ENCODE results near the gene HK1.
"Not testable (repeated sequence)": the region's sequence is repeated elsewhere in the genome, so short reads cannot be mapped to it uniquely, and the experiment has no call there.

The HK1 gene

DNA sequence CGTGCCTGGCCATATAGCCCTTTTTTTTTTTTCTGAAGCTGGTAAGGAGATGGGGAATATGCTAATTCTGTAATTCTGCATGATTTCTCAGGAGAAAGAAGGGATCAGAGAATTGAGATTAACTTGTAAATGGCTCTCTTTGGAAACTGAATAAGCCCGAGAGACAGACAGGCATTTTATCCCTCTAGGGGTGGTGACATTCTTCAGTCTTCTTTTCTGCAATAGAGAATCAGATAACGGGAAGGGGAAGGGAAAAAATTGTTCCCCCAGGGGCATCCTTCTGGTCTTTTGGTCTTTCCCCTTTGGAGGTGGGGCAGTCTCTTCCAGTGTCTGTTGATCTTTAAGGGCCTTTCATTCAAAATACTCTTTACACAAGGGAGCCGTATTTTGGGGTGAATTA is 34.2 kb downstream of the HK1 start:
- DNase-seq: no peak

DNA sequence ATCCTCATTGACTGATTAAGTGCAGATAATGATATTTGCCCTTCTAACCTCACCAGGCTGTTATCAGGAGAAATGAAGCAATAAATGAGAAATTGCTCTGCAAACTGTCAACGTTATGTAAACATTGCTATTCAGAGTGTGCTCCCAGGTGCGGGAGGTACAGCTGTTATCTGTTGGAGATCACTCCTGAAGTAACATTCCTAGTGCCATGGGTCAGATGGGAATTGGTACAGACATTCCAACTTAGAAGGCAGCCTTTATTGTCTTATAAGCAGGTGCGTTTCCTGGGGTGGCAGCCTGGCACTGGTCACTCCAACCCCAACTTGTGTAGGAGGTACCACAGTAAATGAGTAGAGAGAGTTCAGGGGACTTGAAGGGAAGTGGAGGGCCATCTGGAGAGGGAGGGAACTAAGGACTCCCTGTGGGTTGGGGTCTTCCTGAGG is 36.8 kb downstream of the HK1 start:
- DNase-seq: no peak

DNA sequence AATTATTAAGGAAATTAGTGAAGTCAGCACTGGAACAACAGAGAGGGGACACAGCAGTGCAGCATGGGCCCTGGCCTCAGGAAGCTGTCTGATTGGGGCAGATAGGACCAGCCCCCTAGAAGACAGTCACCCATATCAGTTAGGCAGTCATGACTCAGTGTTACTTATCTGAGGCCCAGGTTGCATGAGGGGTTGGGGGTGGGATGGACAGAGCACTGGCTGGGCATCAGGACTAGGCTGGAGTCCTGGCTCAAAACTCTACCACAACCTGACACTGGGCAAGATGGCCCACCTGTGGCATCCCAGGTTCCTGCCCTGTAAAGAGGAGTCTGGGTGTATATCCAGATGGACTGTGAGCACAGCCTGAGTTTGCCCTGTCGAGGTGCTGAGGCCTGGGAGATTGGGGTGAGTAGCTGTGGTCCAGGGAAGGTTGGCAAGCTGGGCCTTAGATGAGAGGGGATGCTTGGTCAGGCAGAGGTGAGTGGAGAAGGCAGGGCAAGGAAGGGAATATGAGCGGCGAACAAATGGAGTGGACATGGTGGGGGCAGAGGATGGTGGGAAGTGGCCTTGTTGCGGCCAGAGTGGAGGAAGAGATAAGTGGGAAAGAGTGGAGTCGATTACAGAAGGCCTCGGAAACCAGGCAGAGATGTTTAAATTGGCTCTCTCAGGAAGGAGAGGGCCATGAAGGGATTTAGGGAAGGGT is 37.5 kb downstream of the HK1 start:
- no peak for DNase-seq

DNA sequence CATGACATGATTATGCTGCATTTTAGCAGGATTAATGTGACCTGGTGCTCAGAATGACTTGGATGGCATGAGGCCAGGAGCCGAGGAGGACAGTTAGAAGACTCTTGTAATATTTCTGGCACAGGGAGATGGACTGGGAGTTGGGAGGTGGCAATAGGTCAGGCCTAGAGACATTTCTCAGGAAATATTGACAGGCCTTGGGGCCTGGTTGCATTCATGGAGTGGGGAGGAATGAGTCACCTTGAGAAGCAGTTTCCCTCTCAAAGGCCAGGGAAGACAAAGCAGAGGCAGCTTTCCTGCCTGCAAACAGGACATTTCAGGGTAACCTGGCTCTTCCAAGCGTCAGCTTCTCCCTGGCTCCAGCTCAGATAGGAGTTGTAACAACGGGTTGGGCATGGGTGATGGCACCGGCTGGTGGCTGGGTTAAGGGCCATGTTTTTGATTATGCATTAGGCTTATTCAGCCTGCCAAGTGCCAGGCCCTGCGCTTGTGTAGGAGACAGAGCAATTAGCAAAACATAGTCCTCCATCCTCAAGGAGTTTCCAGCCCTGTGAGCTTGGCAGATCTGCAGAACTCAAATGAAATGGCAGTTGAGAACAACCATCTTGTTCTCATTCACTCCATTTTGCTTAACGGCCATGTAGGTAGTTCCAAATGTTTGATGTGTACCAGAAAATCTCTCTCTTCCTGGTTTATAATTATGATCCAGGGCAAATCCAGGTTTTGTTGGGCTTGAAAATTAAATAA is 38.2 kb downstream of the HK1 start:
- no peak for DNase-seq

DNA sequence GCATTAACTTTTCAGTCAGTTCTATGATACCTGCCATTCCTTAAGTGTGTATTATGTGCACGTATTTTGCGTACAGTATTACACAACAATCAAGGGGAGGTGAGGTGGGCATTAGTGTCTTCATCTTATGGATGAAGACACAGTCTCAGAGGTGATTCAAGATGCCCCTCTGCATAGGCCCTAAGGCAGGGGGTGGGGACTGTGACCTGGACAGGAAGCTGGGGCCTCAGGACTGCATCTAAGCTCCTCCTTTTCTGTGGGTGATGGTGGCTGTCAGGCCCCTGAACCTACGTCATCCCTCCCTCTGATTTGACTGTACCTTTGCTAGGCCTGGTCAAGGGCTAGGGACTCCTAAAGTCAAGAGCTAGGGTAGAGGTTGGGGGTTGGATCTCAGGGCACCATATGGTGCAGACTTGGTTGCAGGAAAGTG is 38.9 kb downstream of the HK1 start:
- peak in 1 of 2 donors; percentile 32 for DNase-seq

DNA sequence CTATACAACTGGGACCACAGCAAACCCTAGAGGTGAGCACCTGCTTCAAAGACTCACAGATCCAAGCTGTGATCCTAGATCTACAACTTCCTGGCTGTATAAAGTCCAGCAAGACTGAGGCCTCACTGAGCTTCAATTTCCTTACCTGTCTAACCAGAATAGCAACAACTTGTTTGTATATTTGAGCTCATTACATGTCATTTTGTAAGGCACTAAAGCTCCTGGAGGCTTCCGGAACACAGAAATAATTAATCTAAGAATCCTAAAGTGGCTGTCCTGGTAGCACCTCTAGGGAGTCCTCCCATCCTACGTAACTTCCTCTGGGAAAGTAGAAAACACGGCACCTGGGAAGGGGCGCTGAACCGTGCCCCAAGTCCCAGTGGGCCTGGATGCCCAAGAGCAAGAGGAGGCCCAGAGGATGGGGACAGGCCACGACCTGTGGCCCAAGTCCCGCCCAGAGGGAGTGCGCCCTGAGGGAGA is 39.4 kb downstream of the HK1 start:
- DNase-seq: no peak

DNA sequence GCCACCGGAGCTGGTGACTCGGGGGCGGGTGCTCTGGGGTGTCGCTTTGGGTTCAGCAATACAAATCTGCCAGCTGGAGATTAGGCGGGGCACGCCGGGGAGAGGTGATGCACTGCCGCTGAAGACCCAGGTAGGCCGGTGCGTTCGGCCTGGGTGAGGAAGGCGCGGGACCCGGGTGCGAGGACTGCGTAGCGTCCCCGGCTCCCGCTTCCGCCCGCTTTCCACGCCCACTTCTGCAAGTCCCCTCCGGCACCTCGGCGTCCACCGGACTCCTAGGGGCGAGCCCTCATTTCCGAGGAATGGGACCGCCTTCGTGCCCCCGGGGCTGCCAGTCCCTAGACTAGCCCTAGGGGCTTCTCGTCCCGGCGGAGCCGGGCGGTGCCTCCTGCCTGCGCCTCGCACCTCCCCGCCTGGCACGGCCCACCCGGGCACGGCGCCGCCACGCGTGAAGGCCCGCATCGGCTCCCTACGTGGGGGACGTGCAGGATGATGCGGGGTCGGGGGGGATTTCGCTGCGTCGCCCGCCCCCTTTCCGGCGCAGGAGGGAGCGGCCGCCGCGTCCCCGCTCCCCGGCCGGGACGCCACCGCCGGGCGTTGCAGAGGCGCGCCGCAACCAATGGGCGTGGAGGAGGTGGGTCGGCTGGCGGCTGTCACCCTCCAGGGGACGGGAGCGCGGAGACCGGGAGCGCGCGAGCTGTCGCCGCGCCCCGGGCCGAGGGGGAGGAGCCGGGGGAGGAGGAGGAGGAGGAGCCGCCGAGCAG is 40.0 kb downstream of the HK1 start:
- DNase-seq: peak; percentile 90 to 94

DNA sequence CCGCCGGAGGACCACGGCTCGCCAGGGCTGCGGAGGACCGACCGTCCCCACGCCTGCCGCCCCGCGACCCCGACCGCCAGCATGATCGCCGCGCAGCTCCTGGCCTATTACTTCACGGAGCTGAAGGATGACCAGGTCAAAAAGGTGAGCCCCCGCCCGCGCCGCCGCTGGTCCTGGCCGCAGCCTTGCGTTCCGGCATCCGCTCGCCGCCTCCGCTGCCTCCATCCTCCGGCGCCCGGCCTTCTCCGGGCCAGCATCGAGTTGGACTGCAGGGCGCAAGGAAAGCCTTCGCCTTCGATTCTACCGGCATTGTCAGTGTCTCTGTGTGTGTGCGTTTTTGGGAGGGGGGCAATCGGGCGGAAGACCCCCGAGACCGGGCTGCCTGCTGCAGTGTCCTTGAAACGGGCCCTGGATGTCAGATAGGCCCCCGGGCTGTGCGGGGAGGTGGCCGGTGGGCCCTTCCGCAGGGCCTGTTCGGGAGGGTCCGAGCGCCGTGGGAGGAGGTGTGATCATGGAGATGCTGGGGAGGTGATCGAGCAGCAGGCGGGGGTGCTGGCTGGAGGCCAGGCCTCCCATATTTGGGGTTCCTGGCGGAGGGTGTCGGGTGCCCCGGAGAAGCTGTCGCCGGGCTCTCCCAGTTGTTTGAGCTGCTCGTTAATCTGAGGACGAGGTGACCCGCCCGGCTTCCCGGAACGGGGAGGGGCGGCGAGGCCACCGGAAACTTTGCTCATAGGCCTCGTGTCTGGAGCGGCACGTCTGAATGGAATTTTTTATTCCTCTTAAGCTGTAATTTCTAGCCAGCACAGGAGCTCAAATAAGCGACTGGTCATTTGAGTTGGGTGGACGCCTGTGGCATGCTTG is 40.8 kb downstream of the HK1 start:
- DNase-seq: peak; percentile 77 to 87

DNA sequence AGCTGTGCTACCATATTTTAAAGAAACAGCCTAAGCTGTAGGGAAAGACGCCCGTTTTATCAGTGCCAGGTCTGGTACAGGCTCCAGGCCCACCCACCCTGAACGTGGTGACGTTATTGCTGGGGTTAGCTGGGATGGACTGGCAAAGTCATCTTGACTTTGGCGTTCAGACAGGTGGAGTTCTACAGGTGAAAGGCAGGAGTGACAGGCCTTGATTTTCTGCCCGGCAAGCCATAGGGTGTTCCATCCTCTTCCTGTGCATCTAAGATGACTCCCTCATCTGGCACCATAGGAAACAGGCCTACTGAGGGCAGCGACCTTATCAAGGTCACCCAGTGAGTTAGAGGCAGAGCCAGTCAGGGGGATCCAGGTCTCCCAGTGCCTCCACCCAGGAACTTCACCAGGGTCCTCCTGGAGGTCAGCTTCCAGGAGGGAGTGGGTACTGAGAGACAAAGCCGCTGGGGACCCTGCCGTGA is 41.6 kb downstream of the HK1 start:
- DNase-seq: no peak

DNA sequence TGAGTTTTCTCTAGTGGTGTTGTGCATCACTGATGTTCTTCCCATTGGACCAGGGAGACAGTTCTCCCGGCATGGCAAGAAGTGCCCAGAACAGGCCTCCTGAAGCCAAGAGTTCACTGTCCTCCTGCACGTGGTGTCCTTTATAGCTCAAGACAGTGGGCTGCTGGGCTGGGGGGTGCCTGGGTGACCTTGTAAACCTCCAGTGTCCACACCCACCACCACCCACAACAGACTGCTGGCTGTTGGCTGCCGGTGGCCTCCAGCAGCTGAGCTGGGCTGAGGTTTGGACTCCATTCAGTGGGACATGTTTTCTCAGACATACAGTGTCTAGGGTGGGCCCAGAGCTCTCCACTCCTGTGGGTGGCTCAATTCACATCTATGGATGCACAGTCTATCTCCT is 42.2 kb downstream of the HK1 start:
- DNase-seq: no peak

DNA sequence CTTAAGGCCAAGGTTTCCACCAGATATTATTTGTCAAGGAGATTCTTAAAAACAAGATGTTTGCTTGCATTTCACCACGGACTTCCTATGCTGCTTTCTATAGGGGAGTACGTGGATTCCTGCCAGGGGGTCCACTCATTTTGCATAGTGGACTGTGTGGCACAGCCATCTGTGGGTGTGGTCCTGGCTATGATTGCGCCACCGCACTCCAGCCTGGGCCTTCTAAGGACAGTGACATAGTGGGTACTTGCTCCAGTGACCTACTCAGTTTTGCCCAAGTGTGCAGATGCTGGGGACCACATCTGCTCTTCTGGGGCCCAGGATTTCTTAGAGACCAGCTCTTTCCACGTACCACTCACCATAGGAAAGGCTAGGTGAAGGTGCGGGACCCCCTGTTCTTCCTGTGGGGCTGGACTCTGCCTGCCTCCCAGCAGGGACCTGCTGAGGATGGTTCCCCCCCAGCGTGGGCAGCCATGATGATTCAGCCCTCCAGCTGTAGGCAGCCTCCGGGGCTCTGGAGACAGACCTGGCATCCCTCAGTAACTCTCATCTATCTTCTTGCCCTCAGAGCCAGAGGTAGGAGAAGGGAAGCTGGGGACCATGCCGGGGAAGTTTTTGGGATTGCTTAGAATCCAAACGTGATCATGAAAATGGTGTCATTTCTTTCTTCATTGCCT is 42.9 kb downstream of the HK1 start:
- no peak for DNase-seq

DNA sequence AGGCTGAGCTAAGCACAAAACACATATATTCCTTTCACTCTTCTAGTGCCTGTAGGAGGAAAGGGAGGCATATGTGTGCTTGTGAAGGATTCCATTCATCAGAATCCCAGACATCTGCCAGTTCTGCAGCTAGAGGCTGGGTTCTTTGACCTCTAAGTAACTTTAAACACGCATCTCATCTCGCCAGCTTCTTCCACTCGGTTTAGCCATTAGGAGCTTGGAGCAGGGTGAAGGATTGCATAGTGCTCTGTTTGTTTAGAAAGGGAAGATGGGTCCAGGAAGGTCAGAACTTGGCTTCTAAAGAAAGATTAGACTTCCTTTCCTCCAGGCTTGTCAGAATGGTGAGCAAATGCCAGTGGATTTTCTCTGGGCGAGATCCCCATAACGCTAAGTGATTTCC is 43.6 kb downstream of the HK1 start:
- no peak for DNase-seq

DNA sequence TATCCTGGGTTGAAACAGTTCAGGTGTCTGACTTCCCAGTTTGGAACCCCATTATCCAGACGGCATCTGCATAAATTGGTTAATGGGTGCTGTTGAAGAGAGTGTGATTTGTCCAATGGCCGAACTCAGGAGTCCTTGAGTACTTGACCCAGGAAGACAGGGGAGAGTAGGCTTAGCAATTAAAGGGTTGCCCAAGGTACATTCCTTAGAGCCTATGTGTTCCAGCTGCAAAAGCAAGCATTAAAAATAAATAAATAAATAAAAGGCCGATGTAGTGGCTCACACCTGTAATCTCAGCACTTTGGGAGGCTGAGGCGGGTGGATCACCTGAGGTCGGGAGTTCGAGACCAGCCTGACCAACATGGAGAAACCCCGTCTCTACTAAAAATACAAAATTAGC is 44.0 kb downstream of the HK1 start:
- DNase-seq: not testable (repeated sequence)

DNA sequence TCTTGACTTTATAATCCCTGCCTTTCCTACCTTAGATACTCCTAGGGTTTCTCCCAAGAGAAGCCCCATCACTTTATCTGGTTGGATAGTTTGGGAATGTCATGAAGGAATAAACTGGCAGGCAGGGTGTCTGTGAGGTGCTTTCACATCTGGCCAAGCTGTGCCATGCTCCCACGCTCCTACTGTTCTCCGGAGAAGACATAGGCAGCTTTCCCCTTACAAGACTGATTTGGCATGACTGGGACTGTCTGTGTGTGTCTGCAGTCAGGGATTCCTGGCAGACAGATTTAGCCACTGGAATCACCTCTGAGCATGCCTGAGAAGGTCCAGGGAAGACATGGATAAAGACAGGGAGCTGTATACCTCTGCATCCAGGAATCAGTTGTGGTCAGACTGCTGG is 45.3 kb downstream of the HK1 start:
- no peak for DNase-seq

DNA sequence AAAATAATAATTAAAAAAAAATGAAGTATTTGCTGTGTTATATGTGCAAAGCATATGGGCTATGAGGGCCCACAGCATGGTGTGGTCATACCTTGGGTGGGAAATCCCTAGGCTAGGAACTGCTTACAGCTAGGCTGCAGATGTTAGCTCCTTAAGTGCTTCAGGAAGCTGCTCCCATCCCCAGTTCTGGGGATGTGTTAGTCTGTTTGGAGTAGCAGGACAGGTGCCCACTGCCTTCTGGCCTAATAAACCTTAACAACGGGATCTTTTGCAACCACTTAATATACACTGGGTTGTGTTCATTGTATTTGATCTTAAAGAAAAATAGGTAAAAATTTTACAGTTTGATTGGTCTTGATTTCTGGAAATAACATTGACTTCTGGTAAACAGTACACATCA is 46.3 kb downstream of the HK1 start:
- no peak for DNase-seq

DNA sequence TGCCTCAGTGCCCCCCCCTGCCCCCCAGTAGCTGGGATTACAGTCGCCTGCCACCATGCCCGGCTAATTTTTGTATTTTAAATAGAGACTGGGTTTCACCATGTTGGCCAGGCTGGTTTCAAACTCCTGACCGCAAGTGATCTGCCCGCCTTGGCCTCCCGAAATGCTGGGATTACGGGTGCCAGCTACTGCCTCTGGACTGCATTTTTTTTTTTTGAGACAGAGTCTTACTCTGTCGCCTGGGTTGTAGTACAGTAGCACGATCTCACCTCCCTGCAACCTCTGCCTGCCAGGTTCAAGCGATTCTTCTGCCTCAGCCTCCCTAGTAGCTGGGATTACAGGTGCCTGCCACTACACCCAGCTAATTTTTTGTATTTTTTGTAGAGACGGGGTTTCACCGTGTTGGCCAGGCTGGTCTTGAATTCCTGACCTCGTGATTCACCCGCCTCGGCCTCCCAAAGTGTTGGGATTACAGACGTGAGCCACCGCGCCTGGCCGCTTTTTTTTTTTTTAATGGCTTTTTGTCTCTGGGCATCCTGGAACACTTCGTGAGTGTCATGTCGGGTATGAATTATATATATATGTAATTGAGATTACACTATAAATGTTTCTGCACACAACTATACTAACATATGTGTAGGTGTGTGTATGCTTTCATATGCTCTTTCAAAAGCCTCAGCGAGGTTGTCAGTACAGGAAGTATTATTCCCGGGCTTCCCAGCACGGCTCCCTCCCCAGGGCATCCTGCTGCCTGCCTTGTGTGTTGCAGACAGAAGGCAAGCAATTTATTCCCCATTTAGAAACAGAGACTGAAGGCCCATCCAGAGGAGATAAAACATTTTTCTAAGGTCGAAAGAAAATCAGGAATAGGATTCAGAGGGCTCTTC is 47.6 kb downstream of the HK1 start:
- not testable (repeated sequence) for DNase-seq

DNA sequence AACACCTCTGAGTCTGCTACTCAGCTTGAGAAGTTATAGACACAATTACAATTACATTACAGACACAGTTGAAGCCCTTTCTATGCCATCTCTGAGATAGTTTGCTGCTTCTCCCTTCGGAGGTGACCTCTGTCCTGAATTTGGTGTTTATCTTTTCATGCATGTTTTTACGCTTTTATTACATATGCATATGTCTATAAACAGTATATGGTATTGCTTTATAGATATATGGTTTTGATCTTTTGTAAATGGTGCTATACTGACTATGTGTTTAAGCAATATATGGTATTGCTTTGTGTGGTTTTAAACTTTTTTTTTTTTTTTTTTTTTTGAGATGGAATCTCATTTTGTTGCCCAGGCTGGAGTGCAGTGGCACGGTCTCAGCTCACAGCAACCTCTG is 48.4 kb downstream of the HK1 start:
- DNase-seq: no peak

DNA sequence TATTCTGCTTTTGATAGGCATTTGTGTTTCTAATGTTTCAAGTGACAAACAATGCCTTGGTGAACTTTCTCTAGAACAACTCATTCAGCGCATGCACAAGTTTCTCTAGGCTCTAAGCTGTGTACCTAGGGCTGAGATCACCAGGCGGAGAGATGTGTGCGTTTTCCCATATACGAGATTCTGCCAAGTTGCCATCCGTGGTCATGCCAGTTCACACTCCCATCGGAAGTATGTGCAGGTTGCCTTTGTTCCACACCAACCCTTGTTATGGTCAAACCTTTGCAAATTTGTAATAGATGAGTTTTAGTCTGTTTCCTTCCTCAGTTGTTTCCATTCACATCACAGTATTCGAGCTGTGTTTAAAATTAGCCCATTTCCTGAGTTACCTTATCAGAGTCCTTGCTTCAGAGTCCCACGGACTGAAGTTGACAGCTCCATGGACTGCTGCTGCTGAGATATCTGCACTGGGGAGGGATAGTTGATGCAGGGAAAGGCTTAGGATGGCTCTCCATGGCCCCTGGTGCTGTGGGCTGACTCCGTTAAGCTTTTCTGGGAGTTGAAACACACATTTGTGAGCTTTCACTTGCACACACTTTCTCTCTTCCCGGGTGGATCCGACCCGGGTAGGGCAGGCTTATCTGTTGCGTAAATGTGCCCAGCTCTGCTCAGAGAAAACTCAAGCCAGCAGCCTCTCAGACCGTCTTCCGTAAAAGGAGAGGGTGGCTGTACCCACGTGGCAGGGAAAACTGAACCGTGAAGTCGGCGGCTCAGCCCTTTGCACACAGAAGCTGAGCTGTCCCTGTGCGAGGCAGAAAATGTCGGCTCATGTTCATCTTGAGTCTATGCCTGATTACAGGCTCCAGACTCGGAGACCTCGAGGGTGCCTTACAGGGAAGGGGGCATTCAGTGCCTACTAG is 49.4 kb downstream of the HK1 start:
- DNase-seq: peak; percentile 46 to 53

DNA sequence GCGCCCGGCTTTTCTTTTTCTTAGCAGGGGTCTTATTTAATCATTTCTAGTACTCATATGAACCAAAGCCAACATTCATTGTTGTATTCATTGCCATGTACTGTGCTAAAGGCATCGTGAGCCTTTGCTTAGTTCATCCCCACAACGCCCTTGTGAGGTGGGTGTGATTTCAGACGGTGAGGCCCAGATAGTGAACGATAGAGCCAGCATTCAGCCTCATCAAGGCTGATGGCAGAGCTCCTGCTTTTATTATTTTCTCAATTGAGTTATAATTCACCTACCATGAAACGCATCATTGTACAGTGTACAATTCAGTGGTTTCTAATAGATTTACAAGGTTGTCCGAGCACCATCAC is 50.1 kb downstream of the HK1 start:
- DNase-seq: no peak

DNA sequence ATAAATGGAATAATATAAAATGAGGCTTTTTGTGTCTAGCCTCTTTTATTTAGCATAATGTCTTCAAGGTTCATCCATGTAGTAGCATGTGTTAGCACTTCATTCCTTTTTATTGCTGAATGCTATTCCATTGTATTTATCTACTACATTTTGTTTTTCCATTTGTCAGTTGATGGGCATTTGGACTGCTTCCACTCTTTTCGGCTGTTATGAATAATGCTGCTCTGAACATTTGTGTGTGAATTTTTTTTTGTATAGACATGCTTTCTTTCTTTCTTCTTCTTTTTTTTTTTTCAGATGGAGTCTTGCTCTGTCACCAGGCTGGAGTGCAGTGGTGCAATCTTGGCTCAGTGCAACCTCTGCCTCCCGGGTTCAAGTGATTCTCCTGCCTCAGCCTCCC is 50.6 kb downstream of the HK1 start:
- DNase-seq: not testable (repeated sequence)

Data from stimulated activated CD4-positive, alpha-beta T cell treated with anti-CD3 and anti-CD28 coated beads, Interleukin-2, amount 100 ng/mL, for 24 hours (primary cell).